Middle frontal gyrus (tissue), 1 donor: ENCODE measurements around the gene RNF181.
"Not testable (repeated sequence)": the region's sequence is repeated elsewhere in the genome, so short reads cannot be mapped to it uniquely, and the experiment has no call there.

ENCODE experiments used
- DNase-seq: peaks from one replicate; pipeline ENCODE4 v3.0.0-alpha.2; 2015; ENCODE audit warnings: low spot score; ENCODE audit errors: extremely low spot score

Gene RNF181

GRCh38 chr2:85596026-85596333 is 435 bp downstream of the RNF181 start:
- no peak for DNase-seq

- DNase-seq: no peak
Measured at GRCh38 chr2:85596486-85597143, 1.1 kb downstream of the RNF181 start.

- DNase-seq: no peak
Measured at GRCh38 chr2:85597241-85597640, 1.7 kb downstream of the RNF181 start.

GRCh38 chr2:85598594-85599340 is 3.2 kb downstream of the RNF181 start:
- DNase-seq: no peak

- no peak for DNase-seq
Measured at GRCh38 chr2:85599468-85600234, 4.1 kb downstream of the RNF181 start.

- DNase-seq: no peak
Measured at GRCh38 chr2:85600235-85600575, 4.7 kb downstream of the RNF181 start.

GRCh38 chr2:85600951-85601770 is 5.6 kb downstream of the RNF181 start:
- no peak for DNase-seq

GRCh38 chr2:85601771-85602475 is 6.4 kb downstream of the RNF181 start:
- DNase-seq: no peak

- DNase-seq: peak; percentile 89
Measured at GRCh38 chr2:85602476-85603234, 7.1 kb downstream of the RNF181 start, which contains the start of gene TMEM150A. Gene TMEM150A, minus strand, starts transcription at chr2:85602698. Its CDS starts 750 bp downstream, at chr2:85601948.

GRCh38 chr2:85604133-85604444 is 8.5 kb downstream of the RNF181 start:
- DNase-seq: not testable (repeated sequence)

- DNase-seq: no peak
Measured at GRCh38 chr2:85604568-85605339, 9.2 kb downstream of the RNF181 start.

- no peak for DNase-seq
Measured at GRCh38 chr2:85605406-85606115, 10.0 kb downstream of the RNF181 start.

GRCh38 chr2:85606116-85606455 is 10.5 kb downstream of the RNF181 start:
- DNase-seq: no peak

GRCh38 chr2:85607268-85608215 is 12.0 kb downstream of the RNF181 start:
- DNase-seq: no peak

- no peak for DNase-seq
Measured at GRCh38 chr2:85611217-85611704, 15.7 kb downstream of the RNF181 start.

- peak; percentile 67 for DNase-seq
Measured at GRCh38 chr2:85611705-85612587, 16.4 kb downstream of the RNF181 start, which contains the start of gene C2orf68. Gene C2orf68, minus strand, starts transcription at chr2:85612066. Its CDS starts 82 bp downstream, at chr2:85611984.
